Stimulated activated CD4-positive, alpha-beta T cell treated with anti-CD3 and anti-CD28 coated beads, TNF-alpha, amount 100 ng/mL, for 48 hours (primary cell): ENCODE measurements around the gene MSMB.

Source experiments
- DNase-seq, 3 donors: peaks; one replicate each; pipeline ENCODE4 v3.0.0-alpha.2; 2020; ENCODE audit warnings: low read depth in 3 of 3

Gene MSMB

DNA sequence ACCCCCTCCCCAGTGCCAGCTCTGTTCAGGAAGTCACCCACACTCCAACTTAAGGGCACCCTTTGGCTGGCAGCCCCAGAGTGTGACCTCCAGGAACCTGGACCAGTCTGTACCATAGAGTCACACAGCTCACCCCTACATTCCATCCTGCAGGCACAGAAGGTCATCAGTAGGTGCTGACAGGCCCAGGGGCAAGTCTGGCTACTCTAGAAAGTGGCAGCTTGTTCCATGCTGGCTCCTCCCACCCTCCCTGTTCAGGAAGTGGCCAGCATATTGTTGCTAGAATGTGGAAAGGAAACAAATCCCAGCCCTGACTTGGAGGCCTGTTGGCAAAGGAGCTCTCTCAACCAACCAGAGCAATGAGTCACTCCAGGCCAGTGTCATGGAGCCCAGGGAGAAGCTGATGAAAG is 12.5 kb downstream of the MSMB start:
- DNase-seq, result no peak

DNA sequence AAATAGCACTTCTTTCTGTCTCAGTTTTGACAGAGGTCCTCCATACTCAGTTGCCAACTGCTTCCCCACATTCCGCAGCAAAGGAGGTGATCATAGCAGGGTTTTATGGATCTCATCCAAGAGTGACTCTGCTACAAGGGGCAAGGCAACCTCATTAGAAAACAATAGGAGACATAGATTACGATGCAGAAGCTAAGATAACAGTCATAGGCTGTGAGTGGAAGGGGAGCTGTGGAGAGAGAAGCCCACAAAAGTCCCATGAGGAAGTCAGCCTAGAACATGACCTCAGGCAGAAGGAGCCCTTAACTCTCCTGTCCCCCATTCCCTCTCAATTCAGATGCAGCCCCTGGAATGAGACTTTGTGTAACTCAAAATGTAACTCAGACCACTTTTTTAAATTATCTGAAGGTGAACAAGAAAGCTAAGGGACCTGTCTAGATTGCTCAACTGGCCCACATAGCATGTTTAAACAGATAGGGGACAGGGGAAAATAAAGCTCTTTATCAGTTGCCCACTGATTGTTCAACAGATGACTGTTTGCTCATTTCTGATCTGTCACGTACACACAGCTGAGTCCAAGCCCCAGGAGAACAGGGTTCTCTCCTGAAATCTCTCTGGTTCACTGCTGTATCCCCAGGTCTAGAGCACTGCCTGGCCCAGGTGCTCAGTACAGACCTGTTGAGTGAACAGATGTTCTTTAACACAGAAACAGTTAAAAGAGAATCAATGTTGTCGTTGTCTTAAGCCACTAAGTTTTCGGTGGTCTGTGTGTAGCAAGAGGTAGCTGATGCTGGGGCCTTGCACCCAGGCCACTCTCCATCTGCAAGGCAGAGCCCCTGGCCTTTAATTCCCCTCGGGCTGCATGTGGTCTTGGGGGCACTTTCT is 14.2 kb downstream of the MSMB start:
- no peak for DNase-seq

DNA sequence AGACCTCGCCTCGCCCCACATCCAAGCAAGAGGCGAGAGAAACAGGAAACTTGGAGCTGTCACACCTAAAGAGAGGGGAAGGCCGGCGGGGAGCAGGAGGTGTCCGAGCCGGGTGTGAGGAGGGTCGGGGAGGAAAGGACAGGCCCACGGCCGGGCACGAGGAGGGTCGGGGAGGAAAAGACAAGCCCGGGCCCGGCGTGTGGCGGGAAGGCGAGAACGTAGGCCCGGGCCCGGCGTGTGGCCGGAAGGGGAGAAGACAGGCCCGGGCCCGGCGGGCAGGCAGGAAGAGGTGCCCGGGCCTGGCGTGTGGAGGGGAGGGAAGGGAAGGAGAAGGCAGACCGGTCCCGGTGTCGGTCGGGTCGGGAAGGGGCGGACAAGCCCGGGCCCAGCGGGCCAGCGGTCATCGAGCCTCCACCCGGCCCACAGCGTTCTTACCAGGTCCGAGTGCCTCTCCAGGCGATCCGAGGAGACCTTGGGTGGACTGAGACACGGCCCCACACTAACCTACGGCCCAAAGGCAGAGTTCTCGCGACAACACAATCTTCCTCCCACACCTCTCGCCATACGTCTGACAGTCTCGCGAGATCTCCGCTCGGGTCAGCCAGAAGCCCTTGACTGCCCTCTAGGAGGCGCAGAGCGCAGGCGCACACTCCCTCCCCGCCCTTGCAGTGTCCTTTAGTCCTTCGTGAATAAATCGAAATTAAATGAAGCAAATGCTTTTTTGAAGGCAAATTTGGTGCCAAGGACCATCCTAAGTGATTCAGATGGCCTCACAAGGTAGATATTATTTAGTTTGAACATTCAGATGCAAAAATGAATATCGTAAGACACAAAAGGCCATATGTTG is 15.8 kb downstream of the MSMB start, which contains the start of gene NCOA4:
NCOA4 (minus strand) TSS at position 533 of the 847 bp plus-strand sequence. CDS start 13,943 bp downstream, outside the sequence.
- DNase-seq, result peak; percentile 94 to 96 (median 95)

DNA sequence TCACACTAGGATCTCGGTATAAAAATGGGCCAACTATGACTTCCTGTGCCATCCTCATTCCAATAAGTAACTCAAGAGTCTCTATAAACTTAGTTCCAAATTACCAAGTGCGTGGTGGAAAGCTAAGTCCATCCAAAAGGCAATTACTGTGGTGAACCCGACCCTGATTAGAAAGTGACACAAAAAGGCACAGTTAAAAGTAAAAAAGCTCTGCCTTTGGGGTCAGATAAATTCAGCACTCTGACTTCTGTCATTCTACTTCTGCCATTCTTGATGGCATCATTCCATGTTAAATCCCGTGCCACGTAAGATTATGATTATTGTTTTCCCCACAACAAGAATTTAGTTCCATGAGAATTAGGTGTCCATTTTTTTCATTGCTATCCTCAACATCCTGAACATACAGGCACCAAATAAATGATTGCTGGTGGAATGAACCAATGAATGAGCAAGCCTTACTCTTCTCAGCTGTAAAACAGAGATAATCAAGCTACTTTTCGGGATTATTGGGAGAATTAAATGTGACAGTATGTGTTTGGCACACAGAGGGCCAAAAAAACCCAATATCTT is 16.5 kb downstream of the MSMB start:
- DNase-seq, result no peak

DNA sequence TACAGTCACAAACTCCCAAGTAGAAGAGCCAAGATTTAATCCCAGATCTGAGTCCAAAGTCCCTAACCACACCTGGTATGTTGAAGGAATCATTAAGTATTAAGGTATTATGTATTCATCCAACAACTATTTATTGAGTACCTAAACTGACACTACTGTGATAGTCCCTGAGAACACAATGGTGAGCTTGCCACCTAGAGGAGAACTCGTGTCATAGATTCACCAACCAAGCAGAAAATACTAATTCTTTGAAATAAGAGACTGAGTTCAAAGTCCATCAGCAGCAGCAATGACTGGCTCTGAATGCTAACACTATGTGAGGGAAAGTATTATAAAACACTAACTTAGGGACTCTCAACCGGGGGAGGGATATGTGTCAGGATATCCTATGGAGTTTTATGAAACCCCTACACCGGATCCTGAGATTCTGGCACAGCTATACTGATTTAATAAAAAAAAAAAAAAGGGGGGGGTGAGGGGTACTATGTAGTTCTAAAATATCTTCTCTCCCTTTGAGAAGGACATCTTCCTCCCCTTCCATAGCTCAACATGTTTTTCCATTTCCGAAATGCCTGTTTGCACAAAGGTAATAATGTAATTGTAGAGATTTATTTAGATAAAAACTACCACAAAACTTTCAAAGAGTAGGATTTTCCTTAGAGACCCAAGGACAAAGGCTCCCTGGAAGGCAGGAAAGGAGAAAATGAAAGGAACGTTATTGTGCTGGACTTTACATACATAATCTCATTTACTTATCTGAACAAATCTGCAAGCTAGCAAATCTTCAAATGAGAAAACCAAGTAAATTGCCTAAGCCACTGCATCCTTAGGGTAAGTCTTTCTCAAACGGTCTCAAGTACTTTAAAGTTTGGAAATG is 17.2 kb downstream of the MSMB start:
- no peak for DNase-seq

DNA sequence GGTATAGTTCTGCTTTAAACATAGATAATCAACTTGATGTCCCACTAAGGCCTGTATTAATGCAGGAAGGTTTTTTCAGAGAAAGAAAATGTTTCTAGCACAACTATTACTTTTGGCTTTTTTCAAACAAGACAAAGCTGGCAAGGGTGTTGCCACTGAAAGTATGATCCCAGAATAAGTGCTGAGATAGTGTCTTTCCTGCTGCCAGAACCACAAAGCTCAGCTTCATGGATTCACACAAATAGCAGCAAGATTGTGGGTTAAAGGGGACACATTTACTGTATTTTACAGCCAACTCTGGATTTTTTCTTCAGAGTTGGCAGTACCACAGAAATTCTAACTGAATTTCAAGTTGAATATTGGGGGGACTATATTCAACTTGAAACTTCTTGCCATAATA is 20.0 kb downstream of the MSMB start:
- DNase-seq, result no peak

DNA sequence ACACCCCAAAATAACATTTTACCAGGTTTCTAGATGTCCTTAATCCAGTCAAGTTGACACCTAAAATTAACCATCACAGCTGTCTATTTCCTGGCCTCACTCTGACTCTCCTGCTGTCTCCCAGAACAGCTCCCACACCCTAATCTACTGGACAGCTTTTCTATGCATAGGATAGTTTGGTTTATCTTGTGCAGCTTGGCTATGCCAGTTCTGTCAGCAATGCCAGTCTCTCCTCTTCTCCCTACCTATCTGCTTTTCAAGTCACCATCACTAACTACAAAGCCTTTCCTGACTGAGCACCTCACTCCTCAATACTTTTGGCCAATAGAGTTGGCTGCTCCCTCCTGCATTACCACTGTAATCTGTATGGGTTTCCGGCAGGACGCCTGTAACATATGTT is 20.7 kb downstream of the MSMB start:
- DNase-seq, result no peak

DNA sequence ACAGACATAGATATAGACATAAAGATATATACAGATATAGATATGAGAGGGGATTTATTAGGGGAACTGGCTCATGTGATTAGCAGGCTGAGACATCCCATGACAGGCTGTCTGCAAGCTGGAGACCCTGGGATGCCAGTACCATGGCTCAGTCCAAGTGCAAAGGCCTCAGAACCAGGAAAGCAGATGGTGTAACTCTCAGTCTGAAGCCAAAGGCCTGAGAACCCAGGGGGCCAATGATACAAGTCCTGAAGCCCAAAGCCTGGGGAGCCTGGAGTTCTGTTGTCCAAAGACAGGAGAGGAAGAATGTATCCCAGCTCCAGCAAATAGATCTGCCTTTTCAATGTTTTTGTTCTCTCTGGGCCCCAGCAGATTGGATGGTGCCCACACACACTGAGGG is 21.1 kb downstream of the MSMB start:
- DNase-seq, result no peak

DNA sequence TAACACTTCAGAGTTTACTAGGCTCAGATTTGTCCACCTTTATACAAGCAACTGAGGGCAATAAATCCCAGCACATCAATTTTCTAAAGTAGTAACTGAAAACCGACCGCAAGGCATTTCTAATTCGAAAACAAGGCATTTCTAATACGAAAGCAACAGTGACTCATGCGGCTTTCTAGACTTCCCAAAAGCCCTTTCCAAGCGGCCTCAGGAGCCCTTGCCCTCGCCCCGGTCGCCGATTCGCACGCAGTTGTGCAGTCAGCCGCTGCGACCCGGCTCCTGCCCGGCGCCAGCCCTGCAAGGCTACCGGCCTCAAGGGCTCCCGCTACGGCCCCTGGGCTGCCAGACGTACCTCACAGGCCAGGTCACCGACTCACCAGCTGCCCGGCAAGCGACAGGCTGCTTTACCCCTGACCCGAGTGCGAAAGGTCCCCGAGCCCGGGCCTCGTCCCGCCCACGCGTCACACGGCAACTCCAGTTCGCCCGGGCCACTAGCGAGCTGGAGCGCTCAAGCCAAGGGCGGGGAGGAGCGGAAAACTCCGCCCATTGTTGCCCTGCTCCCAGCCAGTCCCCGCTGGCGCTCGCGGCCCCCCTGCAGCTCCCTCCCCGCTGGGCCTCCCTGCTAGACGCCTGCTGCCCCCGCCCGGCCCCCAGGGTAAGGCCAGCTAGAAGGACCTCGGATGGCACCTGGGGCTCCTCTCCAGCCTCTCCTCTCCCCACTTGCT is 22.9 kb downstream of the MSMB start:
- DNase-seq, result peak; percentile 70 to 80 (median 72)

DNA sequence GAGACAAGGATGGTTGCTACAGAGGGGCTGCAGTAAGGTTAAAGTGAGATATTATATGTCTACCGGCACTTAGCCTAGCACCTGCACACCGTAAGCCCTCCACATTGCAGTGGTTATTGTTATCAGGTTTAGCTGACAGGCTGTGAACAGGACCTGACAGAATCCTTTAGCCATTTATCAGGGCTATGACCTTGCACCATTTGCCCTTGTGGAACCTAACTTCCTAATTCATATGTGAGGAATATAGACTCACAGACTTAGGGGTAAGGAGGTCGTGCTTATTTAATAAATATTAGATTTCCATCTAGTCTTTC is 25.8 kb downstream of the MSMB start:
- no peak for DNase-seq

DNA sequence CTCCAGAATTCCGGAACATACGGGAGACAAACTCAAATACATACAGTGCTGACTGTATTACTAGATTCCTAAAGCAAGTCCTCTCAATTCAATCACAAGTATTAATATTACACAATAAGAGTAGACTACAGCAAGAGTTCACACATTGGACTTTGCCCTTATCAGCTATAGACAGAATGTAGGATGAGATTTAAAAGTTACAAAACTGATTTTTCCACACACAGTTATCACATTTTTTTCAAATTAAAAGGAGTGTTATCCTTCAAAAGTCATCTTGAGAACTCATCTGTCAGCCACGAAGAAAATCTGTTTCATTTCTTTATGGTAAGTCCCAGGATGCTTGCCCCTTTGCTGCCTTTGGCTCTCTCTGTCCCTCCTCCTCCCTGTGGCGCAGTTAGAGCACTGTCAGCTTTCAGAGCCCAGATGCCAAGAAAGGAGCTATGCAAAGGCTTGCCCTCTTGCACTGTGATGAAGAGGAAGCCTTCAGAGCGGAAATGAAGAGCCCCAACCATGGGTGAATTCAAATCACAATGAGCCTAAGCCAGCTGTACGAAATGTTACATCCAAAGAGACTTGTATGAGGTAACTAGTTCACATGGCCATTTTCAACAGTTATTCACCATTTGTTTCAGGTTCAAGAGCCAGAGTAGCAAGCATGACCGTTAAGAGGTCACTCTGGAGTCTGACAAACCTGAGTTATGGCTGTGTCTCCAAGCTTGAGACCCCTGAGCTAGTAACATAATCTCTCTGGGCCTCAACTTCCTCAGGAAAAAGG is 26.3 kb downstream of the MSMB start:
- no peak for DNase-seq

DNA sequence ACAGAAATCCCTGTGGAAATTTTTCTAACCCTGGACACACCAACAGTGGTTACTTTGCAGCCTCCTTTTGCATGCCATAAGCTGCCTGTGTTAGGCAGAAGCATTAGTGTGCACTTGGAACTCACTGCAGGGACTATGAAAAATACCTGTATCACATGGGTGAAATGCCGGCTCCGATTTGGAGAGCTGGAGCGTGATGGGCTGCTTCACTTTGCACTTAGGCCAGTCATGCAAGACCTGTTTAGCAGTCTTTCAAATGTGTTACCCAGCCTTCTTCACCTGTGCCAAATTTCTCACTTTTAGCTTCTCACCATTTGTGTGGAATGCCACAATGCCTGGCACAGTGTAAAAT is 26.9 kb downstream of the MSMB start:
- no peak for DNase-seq

DNA sequence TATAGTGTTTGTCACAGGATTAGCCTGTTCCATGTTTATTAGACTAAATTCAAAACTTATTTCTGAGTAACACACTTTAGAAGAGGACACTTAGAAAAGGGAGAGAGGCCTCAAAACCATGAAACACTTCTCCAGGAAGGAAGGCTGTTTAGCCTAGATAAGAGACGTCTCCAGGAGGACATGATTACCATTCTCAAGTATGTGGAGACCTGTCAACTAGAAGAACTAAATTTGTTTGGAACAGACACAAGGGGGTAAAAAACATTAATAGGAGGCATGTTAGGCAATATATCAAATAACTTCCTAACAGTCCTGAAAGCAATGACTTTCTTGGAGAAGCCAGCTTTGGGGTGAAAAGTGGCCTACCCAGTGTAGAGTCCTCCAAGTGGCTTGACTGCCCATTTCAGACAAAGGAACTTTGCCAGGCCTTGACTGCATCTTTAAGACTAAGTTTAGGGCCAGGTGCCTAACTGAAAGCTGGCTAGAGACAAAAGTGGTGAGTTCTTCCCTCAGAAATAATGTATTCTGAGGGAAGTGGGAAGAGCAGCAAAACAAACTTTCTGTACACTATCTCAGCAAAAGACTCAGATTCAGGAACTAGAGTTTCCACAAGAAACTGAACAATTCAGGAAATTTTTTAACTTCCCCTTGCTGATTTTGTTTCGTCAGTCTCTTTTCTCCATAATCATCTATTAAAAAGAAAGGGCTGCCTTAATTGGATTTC is 27.5 kb downstream of the MSMB start:
- DNase-seq, result no peak

DNA sequence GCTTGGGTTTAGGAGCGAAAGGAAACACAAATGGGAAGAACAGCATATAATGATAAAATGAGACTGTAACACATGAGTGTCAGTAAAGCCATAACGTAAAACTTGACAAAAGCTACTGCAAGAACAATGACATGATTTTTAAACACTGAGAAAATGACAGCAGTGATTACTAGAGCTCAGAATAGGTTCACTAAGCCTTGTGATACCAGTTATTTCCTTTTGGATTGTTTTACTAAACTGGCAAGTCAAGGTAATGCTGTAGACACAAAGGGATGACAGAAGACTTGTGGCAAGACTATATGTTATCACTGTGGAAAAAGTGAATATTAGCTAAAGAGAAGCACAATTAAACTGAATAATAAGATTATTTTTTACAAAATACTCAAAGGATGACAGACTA is 28.3 kb downstream of the MSMB start:
- no peak for DNase-seq

DNA sequence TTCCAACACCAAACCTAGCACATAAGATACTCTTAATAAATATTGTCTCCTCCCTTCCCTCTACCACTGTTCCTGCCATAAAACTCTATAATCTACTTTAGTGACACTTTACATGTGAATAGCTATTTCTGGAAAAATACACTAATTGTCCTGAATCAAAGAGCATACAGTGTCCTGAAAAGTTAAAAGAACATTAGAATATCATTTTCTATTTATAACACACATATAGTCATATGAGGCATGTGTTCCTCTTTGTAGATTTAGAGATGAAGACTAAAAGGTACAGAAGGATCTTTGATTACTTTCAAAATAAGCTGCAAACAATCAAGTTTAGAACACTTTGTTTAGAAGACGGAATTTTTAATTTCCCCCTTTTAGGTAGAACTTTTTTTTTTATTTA is 29.3 kb downstream of the MSMB start:
- no peak for DNase-seq

DNA sequence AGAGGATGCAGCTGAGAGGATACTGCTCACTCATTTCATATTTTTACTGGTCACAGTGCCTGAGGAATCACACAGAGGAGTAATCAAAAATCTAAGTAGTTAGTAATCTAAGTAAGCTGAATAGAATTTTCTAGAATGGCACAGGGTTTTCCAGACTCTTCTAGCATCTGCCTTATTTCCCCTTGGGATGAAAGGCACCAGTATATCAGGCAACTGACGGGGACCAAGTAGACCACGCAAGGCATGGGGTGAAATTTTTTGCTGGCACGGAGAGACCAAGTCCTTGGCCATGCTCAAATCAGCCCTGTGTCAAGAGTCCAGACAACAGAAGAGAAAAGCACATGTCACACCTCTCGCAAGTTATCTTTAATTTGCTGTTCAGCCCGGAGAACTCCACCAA is 29.9 kb downstream of the MSMB start:
- DNase-seq, result no peak

DNA sequence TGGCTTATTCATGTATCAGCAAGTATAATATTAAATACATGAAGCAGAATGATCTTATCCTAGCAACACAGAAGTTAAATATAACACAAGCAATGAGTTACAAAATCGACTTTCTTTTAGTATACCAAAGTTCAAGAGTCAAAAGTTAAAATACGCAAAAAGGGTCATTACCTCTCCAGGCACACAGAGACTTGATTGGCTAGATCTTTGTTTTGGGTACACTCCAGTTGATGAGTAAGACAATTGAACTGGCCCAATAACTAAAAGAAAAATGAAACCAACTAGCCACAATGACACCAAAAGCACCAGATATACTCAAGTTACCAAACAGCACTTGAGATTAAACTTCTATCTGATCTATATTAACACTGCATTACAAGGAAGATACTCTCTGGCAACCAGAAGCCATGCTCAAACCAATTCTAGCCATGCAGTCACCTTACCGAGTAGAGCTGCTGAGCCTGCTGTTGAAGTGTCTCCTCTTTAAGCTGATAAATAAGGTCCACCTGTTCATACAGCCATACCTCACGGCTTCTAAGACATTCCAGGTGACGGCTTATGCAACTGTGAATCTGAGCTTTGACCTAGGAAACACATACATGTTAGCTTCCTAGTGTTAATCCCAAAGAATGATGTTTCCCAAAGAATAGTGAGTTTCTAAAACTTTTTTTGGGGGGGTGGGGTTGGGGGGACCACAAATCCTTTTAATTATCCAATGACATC is 31.2 kb downstream of the MSMB start:
- DNase-seq, result no peak

DNA sequence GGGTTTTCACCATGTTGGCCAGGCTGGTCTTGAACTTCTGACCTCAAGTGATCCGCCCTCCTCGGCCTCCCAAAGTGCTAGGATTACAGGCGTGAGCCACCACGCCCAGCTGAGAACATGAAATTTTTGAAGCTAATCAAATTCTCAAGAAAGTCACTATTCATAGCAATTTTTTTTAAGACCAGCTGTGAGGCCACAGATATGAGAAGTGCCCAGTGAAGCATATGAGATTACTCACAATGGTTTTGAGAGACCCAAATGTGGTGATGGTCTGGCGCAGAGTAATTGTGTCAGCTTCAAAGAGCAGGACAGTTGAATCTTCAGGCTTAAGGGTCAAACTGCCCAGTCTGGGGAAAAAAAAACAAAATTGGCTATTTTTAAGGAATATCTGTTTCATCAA is 31.9 kb downstream of the MSMB start:
- DNase-seq, result no peak

DNA sequence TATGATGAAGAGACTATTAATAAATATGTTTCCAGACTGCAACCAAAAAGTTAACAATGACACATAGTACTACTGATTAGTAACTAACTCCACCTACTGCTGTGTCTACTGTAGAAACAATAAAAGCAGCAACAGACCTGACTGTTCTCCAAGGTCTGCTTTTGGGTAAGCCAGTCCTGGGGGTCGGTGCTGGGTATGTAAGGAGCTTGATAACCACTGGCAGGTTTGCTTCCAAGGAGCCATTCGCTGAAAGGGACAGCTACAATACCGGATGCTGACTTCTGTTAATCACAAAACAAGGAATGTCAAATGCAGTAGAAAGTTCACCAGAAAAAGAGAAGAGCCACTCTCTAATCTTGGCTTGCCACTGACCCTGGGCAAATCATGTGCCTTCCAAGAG is 33.3 kb downstream of the MSMB start:
- DNase-seq, result no peak
